HepG2 (cell line): Measurements from ENCODE around the gene GLT1D1. TPM values are rescaled to one million over a fixed set of nuclear protein-coding genes. Genes with fewer than 3 reads are reported as not detected.
A peak's percentile ranks its signal among the peaks of the same experiment; 100 is the strongest.

Source experiments
- ATF3 ChIP-seq: sonication (generic); formaldehyde crosslinking; IDR thresholded peaks from 2 replicates; pipeline ENCODE4 v1.4.0; 2020; ENCODE audit warnings: missing genetic modification reagents
- BRD4 ChIP-seq: sonication (generic); formaldehyde crosslinking; IDR thresholded peaks from 2 replicates; pipeline ENCODE4 v1.4.0; 2020; ENCODE audit warnings: missing genetic modification reagents
- FUBP1 ChIP-seq: sonication (generic); formaldehyde crosslinking; IDR thresholded peaks from 2 replicates; pipeline ENCODE4 v1.5.1; 2020; ENCODE audit warnings: missing genetic modification reagents, mild to moderate bottlenecking, borderline replicate concordance
- HMGXB3 ChIP-seq: sonication (generic); formaldehyde crosslinking; IDR thresholded peaks from 2 replicates; pipeline ENCODE4 v1.4.0; 2020; ENCODE audit warnings: missing genetic modification reagents, borderline replicate concordance
- HNRNPH1 ChIP-seq: fragments of 200-400 bp; formaldehyde crosslinking; optimal IDR thresholded peaks from 2 replicates; pipeline ENCODE3; 2017; ENCODE audit warnings: mild to moderate bottlenecking, low read depth, low read length
- PRDM4 ChIP-seq: sonication (generic); formaldehyde crosslinking; IDR thresholded peaks from 2 replicates; pipeline ENCODE4 v1.9.0; 2021; ENCODE audit warnings: missing genetic modification reagents, borderline replicate concordance
- SP5 ChIP-seq: IDR thresholded peaks from 2 replicates; pipeline ENCODE4 v1.6.1; 2016; ENCODE audit warnings: low read depth, borderline replicate concordance
- STAG1 ChIP-seq: sonication (generic); formaldehyde crosslinking; IDR thresholded peaks from 2 replicates; pipeline ENCODE4 v1.4.0; 2020; ENCODE audit warnings: missing genetic modification reagents
- TCF7L2 ChIP-seq: IDR thresholded peaks from 2 replicates; pipeline ENCODE4 v1.6.1; 2011; ENCODE audit warnings: mild to moderate bottlenecking, low read depth, low read length, moderate library complexity
- ZBTB46 ChIP-seq: sonication (generic); formaldehyde crosslinking; IDR thresholded peaks from 2 replicates; pipeline ENCODE4 v1.4.0; 2020; ENCODE audit warnings: mild to moderate bottlenecking, missing genetic modification reagents, borderline replicate concordance
- ZNF282 ChIP-seq: fragments of 450-650 bp; IDR thresholded peaks from 2 replicates; pipeline ENCODE4 v1.6.1; 2018; ENCODE audit not compliant: partially characterized antibody
- ZNF556 ChIP-seq: sonication (generic); formaldehyde crosslinking; IDR thresholded peaks from 2 replicates; pipeline ENCODE4 v1.4.0; 2020; ENCODE audit warnings: mild to moderate bottlenecking, missing genetic modification reagents, borderline replicate concordance
- ZNF629 ChIP-seq: sonication (generic); formaldehyde crosslinking; conservative IDR thresholded peaks from 2 replicates; pipeline ENCODE4 v1.5.0; 2020; ENCODE audit warnings: missing genetic modification reagents
- ZNF839 ChIP-seq: sonication (generic); formaldehyde crosslinking; IDR thresholded peaks from 2 replicates; pipeline ENCODE4 v1.4.0; 2020; ENCODE audit warnings: missing genetic modification reagents, mild to moderate bottlenecking, borderline replicate concordance
- ZSCAN29 ChIP-seq: sonication (generic); formaldehyde crosslinking; conservative IDR thresholded peaks from 2 replicates; pipeline ENCODE4 v1.4.0; 2020; ENCODE audit warnings: mild to moderate bottlenecking, missing genetic modification reagents
- polyA plus RNA-seq, 8 experiments: library from polyadenylated mRNA; depleted of rRNA in 3 of 8; stranded (reverse) in 7 of 8; unstranded in 1 of 8; fragments of >200 nt; fragmentation: Illumina TruSeq in 4 of 8; extraction: Trizol in 4 of 8; gene quantifications; 2 replicates each; pipeline versions ENCODE4 v1.2.1 to v1.2.3, GENCODE V29; 2011 to 2016; ENCODE audit warnings: low read depth in 4 of 8, missing spikeins in 1 of 8, mixed read lengths in 1 of 8; ENCODE audit not compliant: insufficient read depth in 1 of 8
- total RNA-seq, 5 experiments: library from RNA; depleted of rRNA; stranded (reverse); fragments of >200 nt; fragmentation: Illumina TruSeq; extraction: Trizol; gene quantifications; 2 replicates each; pipeline ENCODE4 v1.2.3, GENCODE V29; 2016; ENCODE audit warnings: low read depth in 1 of 5

GLT1D1 gene
- total and polyA plus RNA-seq, 2 of the 13 experiments (the other 11 are each of a cell fraction or from before 2014, with no cell fraction given), result 0.09 to 0.17 TPM

GRCh38 chr12:128823916-128824839, 29.1 kb upstream of the GLT1D1 start, which contains the start of gene SLC15A4 (continued):
- TF ChIP-seq FUBP1 (CRISPR knock-in tag) (no peak), TCF7L2 (no peak), BRD4 (CRISPR knock-in tag) (no peak; the same call in 1 of the 2 replicates), ZNF556 (no peak), ZNF839 (CRISPR knock-in tag) (no peak), ATF3 (CRISPR knock-in tag) (no peak), ZNF629 (CRISPR knock-in tag) (peak; percentile 30; the same call in 1 of the 2 replicates), SP5 (CRISPR knock-in tag) (peak; percentile 66; the same call in 1 of the 2 replicates), HMGXB3 (CRISPR knock-in tag) (no peak), PRDM4 (CRISPR knock-in tag) (no peak), ZSCAN29 (CRISPR knock-in tag) (0 out of 2 replicates have a peak, but pooled peaks have one; percentile 20), HNRNPH1 (no peak), ZNF282 (no peak), ZBTB46 (no peak), STAG1 (peak; percentile 14; the same call in 1 of the 2 replicates)
